ENCODE results near the gene MPP4. TPM values are rescaled to one million over a fixed set of nuclear protein-coding genes. Genes with fewer than 3 reads are reported as not detected.

Gene MPP4
- total and polyA plus RNA-seq, 8 donors = 0.08 to 0.20 (median 0.19) TPM; not detected in 2

GRCh38 chr2:201638326-201638725 lies 60.1 kb downstream of the MPP4 start:
- no peak for TF ChIP-seq CTCF (IDR thresholded peaks at IDR 0.05)
- Histone ChIP-seq H3K9me3 (no peaks in the 10 kb centered on the region), H3K4me1 (peaks cover 5 to 8% of the 10 kb centered on the region in 2 donors), H3K4me3 (no peak overlapping the region), H3K27ac (no peak overlapping the region), H3K27me3 (peaks cover 0 to 1% of the 10 kb centered on the region in 2 donors), H3K36me3 (peaks cover 0 to 20% of the 10 kb centered on the region in 2 donors)
- DNase-seq (no peak), ATAC-seq (no peak)
- intact Hi-C loops (cut with DNase I) = no loop called here

GRCh38 chr2:201633661-201634249 lies 64.7 kb downstream of the MPP4 start:
- Histone ChIP-seq H3K27me3 (no peaks in the 10 kb centered on the region), H3K4me3 (no peak overlapping the region), H3K9me3 (no peaks in the 10 kb centered on the region), H3K27ac (no peak overlapping the region), H3K4me1 (no peaks in the 10 kb centered on the region), H3K36me3 (peaks cover 0 to 39% of the 10 kb centered on the region in 2 donors)
- ATAC-seq = no peak
- peak in 2 of 4 donors; percentile 22 to 56 for DNase-seq
- intact Hi-C loops (cut with DNase I) = no loop called here
- TF ChIP-seq CTCF (IDR thresholded peaks at IDR 0.05) = no peak

GRCh38 chr2:201631041-201631440 lies 67.4 kb downstream of the MPP4 start:
- intact Hi-C loops (cut with DNase I) = no loop called here

GRCh38 chr2:201630577-201630976 lies 67.9 kb downstream of the MPP4 start:
- no peak for TF ChIP-seq CTCF (IDR thresholded peaks at IDR 0.05)
- Histone ChIP-seq H3K27ac (no peak overlapping the region), H3K9me3 (no peaks in the 10 kb centered on the region), H3K27me3 (no peaks in the 10 kb centered on the region), H3K36me3 (peaks cover 0 to 28% of the 10 kb centered on the region in 2 donors), H3K4me1 (no peaks in the 10 kb centered on the region), H3K4me3 (no peak overlapping the region)
- ATAC-seq (no peak), DNase-seq (no peak)
- intact Hi-C loops (cut with DNase I) = no loop called here

More at GRCh38 chr2:201631041-201631440, 67.4 kb downstream of the MPP4 start:
- DNase-seq (no peak), ATAC-seq (no peak)
- Histone ChIP-seq H3K27ac (no peak overlapping the region), H3K27me3 (no peaks in the 10 kb centered on the region), H3K9me3 (no peaks in the 10 kb centered on the region), H3K4me3 (no peak overlapping the region), H3K36me3 (peaks cover 0 to 33% of the 10 kb centered on the region in 2 donors), H3K4me1 (no peaks in the 10 kb centered on the region)
- TF ChIP-seq CTCF (IDR thresholded peaks at IDR 0.05) = no peak

GRCh38 chr2:201628545-201628944 lies 69.9 kb downstream of the MPP4 start:
- no peak for TF ChIP-seq CTCF (IDR thresholded peaks at IDR 0.05)
- H3K27ac ChIP-seq = no peak overlapping the region
- peaks cover 0 to 22% of the 10 kb centered on the region in 2 donors for H3K36me3 ChIP-seq
- DNase-seq (no peak), ATAC-seq (no peak)
- no peaks in the 10 kb centered on the region for H3K9me3 ChIP-seq
- no peak overlapping the region for H3K4me3 ChIP-seq
- intact Hi-C loops (cut with DNase I) = no loop called here
- H3K4me1 ChIP-seq = no peaks in the 10 kb centered on the region
- H3K27me3 ChIP-seq = no peaks in the 10 kb centered on the region
